Fibroblast of the aortic adventitia (primary cell): ENCODE results near the gene KLHL10. TPM values are rescaled to one million over a fixed set of nuclear protein-coding genes. Genes with fewer than 3 reads are reported as not detected.
A peak's percentile ranks its signal among the peaks of the same experiment; 100 is the strongest.

Experiments used
- DNase-seq: peaks from one replicate; pipeline ENCODE4 v3.0.0-alpha.2; 2010; ENCODE audit warnings: low read depth
- H3K4me3 ChIP-seq: 2 replicates; pipeline ENCODE4 v1.5.1; 2011; ENCODE audit warnings: low read depth, mild to moderate bottlenecking, control low read depth, low read length, moderate library complexity
- CTCF ChIP-seq: IDR thresholded peaks from 2 replicates; pipeline ENCODE4 v1.5.1; 2011; ENCODE audit warnings: mild to moderate bottlenecking, low read length, control low read depth, inconsistent platforms; ENCODE audit not compliant: insufficient read depth
- total RNA-seq: library from RNA; depleted of rRNA; stranded (reverse); fragments of >200 nt; gene quantifications from 2 replicates; pipeline ENCODE4 v1.2.3, GENCODE V29; 2012; ENCODE audit warnings: low replicate concordance

The KLHL10 gene
- total RNA-seq, 1 donor: 0.09 TPM

GRCh38 chr17:41863074-41863848, 25.6 kb downstream of the KLHL10 start:
- TF ChIP-seq CTCF: no peak
- no peak for DNase-seq
- peak overlapping the region; percentile 91 for H3K4me3 ChIP-seq

GRCh38 chr17:41864498-41864835, 26.8 kb downstream of the KLHL10 start:
- no peak for TF ChIP-seq CTCF
- peak overlapping the region; percentile 91 for H3K4me3 ChIP-seq
- DNase-seq: no peak

- TF ChIP-seq CTCF: peak; percentile 7
Measured at GRCh38 chr17:41864836-41865595, 27.4 kb downstream of the KLHL10 start, which contains the start of gene KLHL11. Gene KLHL11, minus strand, starts transcription at chr17:41865423. Its CDS starts 53 bp downstream, at chr17:41865370.

GRCh38 chr17:41865596-41865893, 27.9 kb downstream of the KLHL10 start:
- TF ChIP-seq CTCF: no peak
- DNase-seq: no peak

More at GRCh38 chr17:41864836-41865595, 27.4 kb downstream of the KLHL10 start, which contains the start of gene KLHL11:
- peak within 1 kb of the TSS; percentile 91 for H3K4me3 ChIP-seq
- peak; percentile 83 for DNase-seq

GRCh38 chr17:41868568-41868967, 30.9 kb downstream of the KLHL10 start:
- TF ChIP-seq CTCF: no peak
- H3K4me3 ChIP-seq: no peak overlapping the region
- DNase-seq: no peak

More at GRCh38 chr17:41865596-41865893, 27.9 kb downstream of the KLHL10 start:
- peak overlapping the region; percentile 56 for H3K4me3 ChIP-seq

- no peak for TF ChIP-seq CTCF
- DNase-seq: no peak
- H3K4me3 ChIP-seq: no peak overlapping the region
Measured at GRCh38 chr17:41869426-41869825, 31.8 kb downstream of the KLHL10 start.
